ENCODE data around the gene KCNMA1. TPM values are rescaled to one million over a fixed set of nuclear protein-coding genes. Genes with fewer than 3 reads are reported as not detected.

Gene KCNMA1
- polyA plus RNA-seq, 1 donor from 2014 or later, result 60.8 TPM

DNA sequence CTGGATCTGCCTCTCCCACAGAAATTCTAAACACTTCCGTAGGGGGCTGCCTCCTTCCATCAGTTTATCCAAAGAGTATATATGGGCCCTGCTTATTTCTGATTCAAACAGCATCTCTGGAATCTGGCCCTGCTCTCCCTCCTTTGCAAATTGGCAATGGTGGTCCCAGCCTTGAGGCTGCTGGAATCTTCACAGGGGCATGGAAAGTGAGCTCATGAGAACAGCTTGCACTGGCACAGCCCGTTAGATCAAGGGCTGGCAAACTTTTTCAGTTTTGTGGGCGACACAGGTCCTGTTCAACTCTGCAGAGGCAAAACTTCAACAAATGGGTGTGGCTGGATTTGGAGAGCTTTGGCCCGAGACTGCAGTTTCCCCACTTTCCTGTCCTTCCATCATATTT lies 526.9 kb downstream of the KCNMA1 start:
- no peaks in the 10 kb centered on the region for H3F3A ChIP-seq (ENCODE audit: insufficient read depth, low read length, poor library complexity, severe bottlenecking)
- no peaks in the 10 kb centered on the region for H3K9me2 ChIP-seq (ENCODE audit: insufficient read depth, low read length)
- no peaks in the 10 kb centered on the region for H3K9me3 ChIP-seq (ENCODE audit: low read length)
- H3K27me3 ChIP-seq (ENCODE audit: insufficient read depth, low read depth, low read length), result no peaks in the 10 kb centered on the region
- H3K79me2 ChIP-seq (replicated peaks; ENCODE audit: insufficient read depth, low read length), result no peaks in the 10 kb centered on the region
- no peak overlapping the region for H3K27ac ChIP-seq (ENCODE audit: low read length)
- no peaks in the 10 kb centered on the region for H3K36me3 ChIP-seq (ENCODE audit: insufficient read depth, low read length)
- H3K4me2 ChIP-seq (ENCODE audit: low read length), result no peak overlapping the region
- no peaks in the 10 kb centered on the region for H4K20me1 ChIP-seq (ENCODE audit: insufficient read depth)
- H2AFZ ChIP-seq (ENCODE audit: low read depth, low read length), result no peak overlapping the region
- H3K4me3 ChIP-seq (ENCODE audit: low read length), result no peak overlapping the region
- TF ChIP-seq, protein P1, sequence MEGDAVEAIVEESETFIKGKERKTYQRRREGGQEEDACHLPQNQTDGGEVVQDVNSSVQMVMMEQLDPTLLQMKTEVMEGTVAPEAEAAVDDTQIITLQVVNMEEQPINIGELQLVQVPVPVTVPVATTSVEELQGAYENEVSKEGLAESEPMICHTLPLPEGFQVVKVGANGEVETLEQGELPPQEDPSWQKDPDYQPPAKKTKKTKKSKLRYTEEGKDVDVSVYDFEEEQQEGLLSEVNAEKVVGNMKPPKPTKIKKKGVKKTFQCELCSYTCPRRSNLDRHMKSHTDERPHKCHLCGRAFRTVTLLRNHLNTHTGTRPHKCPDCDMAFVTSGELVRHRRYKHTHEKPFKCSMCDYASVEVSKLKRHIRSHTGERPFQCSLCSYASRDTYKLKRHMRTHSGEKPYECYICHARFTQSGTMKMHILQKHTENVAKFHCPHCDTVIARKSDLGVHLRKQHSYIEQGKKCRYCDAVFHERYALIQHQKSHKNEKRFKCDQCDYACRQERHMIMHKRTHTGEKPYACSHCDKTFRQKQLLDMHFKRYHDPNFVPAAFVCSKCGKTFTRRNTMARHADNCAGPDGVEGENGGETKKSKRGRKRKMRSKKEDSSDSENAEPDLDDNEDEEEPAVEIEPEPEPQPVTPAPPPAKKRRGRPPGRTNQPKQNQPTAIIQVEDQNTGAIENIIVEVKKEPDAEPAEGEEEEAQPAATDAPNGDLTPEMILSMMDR (IDR thresholded peaks at IDR 0.05; ENCODE audit: poor library complexity, severe bottlenecking), result no peak
- TF ChIP-seq EZH2 (IDR thresholded peaks at IDR 0.05; ENCODE audit: borderline replicate concordance, insufficient read depth, low read length, poor library complexity, severe bottlenecking) (no peak), SMC3 (conservative IDR thresholded peaks at IDR 0.05; ENCODE audit: poor library complexity) (no peak), EP300 (conservative IDR thresholded peaks at IDR 0.05; ENCODE audit: poor library complexity, severe bottlenecking) (no peak), MXI1 (conservative IDR thresholded peaks at IDR 0.05; ENCODE audit: poor library complexity, severe bottlenecking) (no peak), TAF1 (IDR thresholded peaks at IDR 0.05; ENCODE audit: low read depth) (no peak)
- H3K9ac ChIP-seq (ENCODE audit: low read length), result no peak overlapping the region

DNA sequence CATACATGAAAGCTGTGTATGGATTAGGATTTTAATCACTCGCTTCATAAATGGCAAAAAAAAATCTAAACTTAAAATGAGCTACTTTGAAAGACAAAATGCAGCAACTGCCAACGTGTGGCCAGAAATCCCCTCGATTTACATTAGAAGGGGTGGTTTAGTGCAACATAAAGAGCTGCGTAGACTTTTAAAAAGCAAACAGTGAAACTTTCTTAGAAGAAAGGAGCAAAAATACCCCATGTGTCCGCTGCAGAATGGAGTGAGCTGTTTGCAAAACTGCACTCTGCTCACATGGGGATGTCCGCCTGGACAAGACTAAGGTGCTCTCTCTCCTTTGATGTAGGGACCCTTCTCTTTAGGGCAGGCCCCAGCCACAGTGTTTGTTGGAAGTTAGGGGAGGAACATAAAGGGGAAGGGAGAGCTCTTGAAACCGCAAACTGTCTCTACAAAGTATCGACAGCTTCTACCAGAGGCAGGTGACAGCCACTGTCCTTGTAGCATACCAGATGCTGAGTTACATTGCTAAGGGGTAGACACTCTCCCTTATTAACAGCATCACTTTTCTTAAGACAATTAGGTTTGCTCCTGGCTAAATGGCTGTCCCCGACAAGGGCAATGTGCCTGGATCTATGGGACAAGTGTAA lies 528.1 kb downstream of the KCNMA1 start:
- Histone ChIP-seq H3K36me3 (ENCODE audit: insufficient read depth, low read length) (no peaks in the 10 kb centered on the region), H3K79me2 (replicated peaks; ENCODE audit: insufficient read depth, low read length) (no peaks in the 10 kb centered on the region), H2AFZ (ENCODE audit: low read depth, low read length) (no peak overlapping the region), H3F3A (ENCODE audit: insufficient read depth, low read length, poor library complexity, severe bottlenecking) (no peaks in the 10 kb centered on the region), H3K9me2 (ENCODE audit: insufficient read depth, low read length) (no peaks in the 10 kb centered on the region), H3K4me3 (ENCODE audit: low read length) (no peak overlapping the region), H4K20me1 (ENCODE audit: insufficient read depth) (no peaks in the 10 kb centered on the region), H3K27ac (ENCODE audit: low read length) (no peak overlapping the region), H3K4me2 (ENCODE audit: low read length) (no peak overlapping the region), H3K9ac (ENCODE audit: low read length) (no peak overlapping the region), H3K27me3 (ENCODE audit: insufficient read depth, low read depth, low read length) (no peaks in the 10 kb centered on the region), H3K9me3 (ENCODE audit: low read length) (no peaks in the 10 kb centered on the region)
- TF ChIP-seq, protein P2, sequence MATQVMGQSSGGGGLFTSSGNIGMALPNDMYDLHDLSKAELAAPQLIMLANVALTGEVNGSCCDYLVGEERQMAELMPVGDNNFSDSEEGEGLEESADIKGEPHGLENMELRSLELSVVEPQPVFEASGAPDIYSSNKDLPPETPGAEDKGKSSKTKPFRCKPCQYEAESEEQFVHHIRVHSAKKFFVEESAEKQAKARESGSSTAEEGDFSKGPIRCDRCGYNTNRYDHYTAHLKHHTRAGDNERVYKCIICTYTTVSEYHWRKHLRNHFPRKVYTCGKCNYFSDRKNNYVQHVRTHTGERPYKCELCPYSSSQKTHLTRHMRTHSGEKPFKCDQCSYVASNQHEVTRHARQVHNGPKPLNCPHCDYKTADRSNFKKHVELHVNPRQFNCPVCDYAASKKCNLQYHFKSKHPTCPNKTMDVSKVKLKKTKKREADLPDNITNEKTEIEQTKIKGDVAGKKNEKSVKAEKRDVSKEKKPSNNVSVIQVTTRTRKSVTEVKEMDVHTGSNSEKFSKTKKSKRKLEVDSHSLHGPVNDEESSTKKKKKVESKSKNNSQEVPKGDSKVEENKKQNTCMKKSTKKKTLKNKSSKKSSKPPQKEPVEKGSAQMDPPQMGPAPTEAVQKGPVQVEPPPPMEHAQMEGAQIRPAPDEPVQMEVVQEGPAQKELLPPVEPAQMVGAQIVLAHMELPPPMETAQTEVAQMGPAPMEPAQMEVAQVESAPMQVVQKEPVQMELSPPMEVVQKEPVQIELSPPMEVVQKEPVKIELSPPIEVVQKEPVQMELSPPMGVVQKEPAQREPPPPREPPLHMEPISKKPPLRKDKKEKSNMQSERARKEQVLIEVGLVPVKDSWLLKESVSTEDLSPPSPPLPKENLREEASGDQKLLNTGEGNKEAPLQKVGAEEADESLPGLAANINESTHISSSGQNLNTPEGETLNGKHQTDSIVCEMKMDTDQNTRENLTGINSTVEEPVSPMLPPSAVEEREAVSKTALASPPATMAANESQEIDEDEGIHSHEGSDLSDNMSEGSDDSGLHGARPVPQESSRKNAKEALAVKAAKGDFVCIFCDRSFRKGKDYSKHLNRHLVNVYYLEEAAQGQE (IDR thresholded peaks at IDR 0.05; ENCODE audit: borderline replicate concordance), result no peak
- TF ChIP-seq POLR2AphosphoS5 (IDR thresholded peaks at IDR 0.05), result no peak
- TF ChIP-seq RAD21 (conservative IDR thresholded peaks at IDR 0.05), result no peak
- TF ChIP-seq, protein P1 (IDR thresholded peaks at IDR 0.05; ENCODE audit: poor library complexity, severe bottlenecking), result no peak
- no peak for TF ChIP-seq SMC3 (conservative IDR thresholded peaks at IDR 0.05; ENCODE audit: poor library complexity)
- no peak for TF ChIP-seq EZH2 (IDR thresholded peaks at IDR 0.05; ENCODE audit: borderline replicate concordance, insufficient read depth, low read length, poor library complexity, severe bottlenecking)

Measured in neural cell (in vitro differentiated cells).